C4-2B (cell line): ENCODE measurements around the gene HIP1.
"Not testable (repeated sequence)": the region's sequence is repeated elsewhere in the genome, so short reads cannot be mapped to it uniquely, and the experiment has no call there.

ENCODE experiments used
- ZFX ChIP-seq: fragments of 450-650 bp; IDR thresholded peaks from 2 replicates; pipeline ENCODE4 v1.6.1; 2017
- TF ChIP-seq, protein P1 (sequence below): fragments of 450-650 bp; conservative IDR thresholded peaks from 2 replicates; pipeline ENCODE4 v1.5.1; 2017; ENCODE audit warnings: mild to moderate bottlenecking

DNA sequence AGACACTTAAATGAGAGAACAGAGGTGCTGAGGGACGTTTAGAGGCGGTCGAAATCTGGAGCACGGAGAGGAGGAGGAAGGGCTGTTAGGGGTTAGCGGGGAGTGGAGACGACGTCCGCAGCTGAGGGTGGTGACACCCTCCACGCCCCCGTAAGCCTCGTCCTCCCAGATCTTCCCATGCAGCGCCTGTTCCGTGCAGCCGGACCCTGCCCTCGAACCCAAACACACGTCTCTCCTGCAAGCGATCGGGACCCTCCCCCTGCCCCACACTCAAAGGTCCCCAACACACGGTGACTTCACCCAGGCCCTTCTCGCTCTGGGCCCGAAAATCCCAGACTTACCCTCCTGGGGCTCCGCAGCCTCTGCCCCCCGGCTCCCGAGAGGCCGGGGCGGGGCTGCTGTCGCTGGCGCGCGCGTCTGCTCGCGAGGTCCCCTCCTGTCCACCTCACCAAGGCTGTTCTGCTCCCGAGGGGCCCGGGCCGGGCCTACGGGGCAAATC, 211.5 kb downstream of the HIP1 start:
- TF ChIP-seq, protein P1, sequence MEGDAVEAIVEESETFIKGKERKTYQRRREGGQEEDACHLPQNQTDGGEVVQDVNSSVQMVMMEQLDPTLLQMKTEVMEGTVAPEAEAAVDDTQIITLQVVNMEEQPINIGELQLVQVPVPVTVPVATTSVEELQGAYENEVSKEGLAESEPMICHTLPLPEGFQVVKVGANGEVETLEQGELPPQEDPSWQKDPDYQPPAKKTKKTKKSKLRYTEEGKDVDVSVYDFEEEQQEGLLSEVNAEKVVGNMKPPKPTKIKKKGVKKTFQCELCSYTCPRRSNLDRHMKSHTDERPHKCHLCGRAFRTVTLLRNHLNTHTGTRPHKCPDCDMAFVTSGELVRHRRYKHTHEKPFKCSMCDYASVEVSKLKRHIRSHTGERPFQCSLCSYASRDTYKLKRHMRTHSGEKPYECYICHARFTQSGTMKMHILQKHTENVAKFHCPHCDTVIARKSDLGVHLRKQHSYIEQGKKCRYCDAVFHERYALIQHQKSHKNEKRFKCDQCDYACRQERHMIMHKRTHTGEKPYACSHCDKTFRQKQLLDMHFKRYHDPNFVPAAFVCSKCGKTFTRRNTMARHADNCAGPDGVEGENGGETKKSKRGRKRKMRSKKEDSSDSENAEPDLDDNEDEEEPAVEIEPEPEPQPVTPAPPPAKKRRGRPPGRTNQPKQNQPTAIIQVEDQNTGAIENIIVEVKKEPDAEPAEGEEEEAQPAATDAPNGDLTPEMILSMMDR, result not testable (repeated sequence)
- not testable (repeated sequence) for TF ChIP-seq ZFX
